GM19035 (cell line): ENCODE data around the gene SMTNL2.

Experiments used
- ATAC-seq: cut with Tn5 transposase; IDR thresholded peaks from one replicate; pipeline ENCODE4 v1.9.1; 2021; ENCODE audit not compliant: unreplicated experiment

The SMTNL2 gene

GRCh38 chr17:4584101-4584916 lies at the start of gene SMTNL2:
TSS of gene SMTNL2 (plus strand) at chr17:4584529. CDS start at chr17:4584606, 77 bp downstream.
- ATAC-seq: no peak

- no peak for ATAC-seq
These were observed 49.2 kb upstream of the SMTNL2 start for GRCh38 chr17:4534928-4535666.

- ATAC-seq: no peak
These were observed 48.6 kb upstream of the SMTNL2 start for GRCh38 chr17:4535667-4536258.

GRCh38 chr17:4536259-4536741 lies 48.0 kb upstream of the SMTNL2 start:
- ATAC-seq: no peak

GRCh38 chr17:4536742-4537411 lies 47.5 kb upstream of the SMTNL2 start:
- no peak for ATAC-seq

- ATAC-seq: no peak
These were observed 46.7 kb upstream of the SMTNL2 start for GRCh38 chr17:4537451-4538235.

GRCh38 chr17:4538236-4539002 lies 45.9 kb upstream of the SMTNL2 start:
- no peak for ATAC-seq

GRCh38 chr17:4539025-4539424 lies 45.3 kb upstream of the SMTNL2 start:
- ATAC-seq: no peak

GRCh38 chr17:4539576-4540223 lies 44.6 kb upstream of the SMTNL2 start:
- no peak for ATAC-seq

- no peak for ATAC-seq
These were observed 44.1 kb upstream of the SMTNL2 start for GRCh38 chr17:4540224-4540651.

GRCh38 chr17:4540687-4541327 lies 43.5 kb upstream of the SMTNL2 start:
- no peak for ATAC-seq

- ATAC-seq: no peak
These were observed 42.9 kb upstream of the SMTNL2 start for GRCh38 chr17:4541328-4542002.

- no peak for ATAC-seq
These were observed 42.2 kb upstream of the SMTNL2 start for GRCh38 chr17:4542003-4542725.

GRCh38 chr17:4542726-4543191 lies 41.6 kb upstream of the SMTNL2 start:
- no peak for ATAC-seq

- no peak for ATAC-seq
These were observed 40.7 kb upstream of the SMTNL2 start for GRCh38 chr17:4543557-4544026.

GRCh38 chr17:4544135-4544950 lies 40.0 kb upstream of the SMTNL2 start:
- no peak for ATAC-seq

GRCh38 chr17:4544951-4545216 lies 39.4 kb upstream of the SMTNL2 start:
- no peak for ATAC-seq
